H1 (cell line): ENCODE data around the gene TSGA10. TPM values are rescaled to one million over a fixed set of nuclear protein-coding genes. Genes with fewer than 3 reads are reported as not detected.
A peak's percentile ranks its signal among the peaks of the same experiment; 100 is the strongest.

ENCODE experiments used
- BCL11A ChIP-seq, 2 experiments: IDR thresholded peaks; one replicate each; pipeline ENCODE4 v1.6.1; 2011; ENCODE audit warnings: low read depth in 2 of 2, low read length in 2 of 2, mild to moderate bottlenecking in 2 of 2
- CBX5 ChIP-seq: fragments of 300-800, 300-1000 bp; sonication (generic); IDR thresholded peaks from 2 replicates; pipeline ENCODE4 v1.7.1; 2016; ENCODE audit warnings: antibody characterized with exemption, low read length, low read depth
- FOSL1 ChIP-seq: IDR thresholded peaks from 2 replicates; pipeline ENCODE4 v1.6.1; 2011; ENCODE audit warnings: mild to moderate bottlenecking, low read depth, low read length, moderate library complexity; ENCODE audit not compliant: insufficient read depth
- GTF2F1 ChIP-seq: IDR thresholded peaks from 2 replicates; pipeline ENCODE4 v1.6.1; 2012; ENCODE audit warnings: low read depth, low read length, improper control_type of control experiment, borderline replicate concordance
- HDAC6 ChIP-seq: IDR thresholded peaks from one replicate; pipeline ENCODE4 v1.7.1; 2012; ENCODE audit warnings: low read depth, mild to moderate bottlenecking, inconsistent platforms, low read length, moderate library complexity
- KDM1A ChIP-seq: fragments of 200-600, 300-600 bp; sonication (generic); IDR thresholded peaks from 2 replicates; pipeline ENCODE4 v1.7.1; 2016; ENCODE audit warnings: mild to moderate bottlenecking, low read length, borderline replicate concordance
- NRF1 ChIP-seq: IDR thresholded peaks from 2 replicates; pipeline ENCODE4 v1.6.1; 2011; ENCODE audit warnings: mild to moderate bottlenecking, low read depth, low read length, improper control_type of control experiment
- PHF8 ChIP-seq: fragments of 200-600 bp; sonication (generic); conservative IDR thresholded peaks from 2 replicates; pipeline ENCODE4 v1.7.1; 2012; ENCODE audit warnings: low read depth, mild to moderate bottlenecking, inconsistent platforms, low read length, moderate library complexity
- RAD21 ChIP-seq, 2 experiments: IDR thresholded peaks in 1 of 2; conservative IDR thresholded peaks in 1 of 2; 2 replicates each; pipeline ENCODE4 v1.6.1; 2011; ENCODE audit warnings: low read depth in 2 of 2, low read length in 2 of 2, improper control_type of control experiment in 1 of 2, inconsistent platforms in 1 of 2, mild to moderate bottlenecking in 1 of 2, moderate library complexity in 1 of 2
- RFX5 ChIP-seq: IDR thresholded peaks from 2 replicates; pipeline ENCODE4 v1.6.1; 2011; ENCODE audit warnings: low read depth, low read length, improper control_type of control experiment, borderline replicate concordance
- RNF2 ChIP-seq: fragments of 200-900, 300-1000 bp; sonication (generic); IDR thresholded peaks from 2 replicates; pipeline ENCODE4 v1.7.1; 2016; ENCODE audit warnings: borderline replicate concordance, low read depth, mild to moderate bottlenecking, antibody characterized with exemption, low read length; ENCODE audit not compliant: poor library complexity, severe bottlenecking; ENCODE audit errors: missing control alignments
- RXRA ChIP-seq: IDR thresholded peaks from 2 replicates; pipeline ENCODE4 v1.6.1; 2011; ENCODE audit warnings: low read depth, mild to moderate bottlenecking, low read length, moderate library complexity; ENCODE audit not compliant: insufficient read depth
- SP2 ChIP-seq: IDR thresholded peaks from 2 replicates; pipeline ENCODE4 v1.6.1; 2012; ENCODE audit warnings: mild to moderate bottlenecking, low read length, inconsistent platforms
- TAF7 ChIP-seq: optimal IDR thresholded peaks from 2 replicates; pipeline ENCODE3; 2011; ENCODE audit warnings: low read depth, mild to moderate bottlenecking, inconsistent platforms, low read length, moderate library complexity, borderline replicate concordance
- TCF12 ChIP-seq: IDR thresholded peaks from 2 replicates; pipeline ENCODE4 v1.6.1; 2011; ENCODE audit warnings: low read depth, mild to moderate bottlenecking, low read length
- TEAD4 ChIP-seq: IDR thresholded peaks from 2 replicates; pipeline ENCODE4 v1.6.1; 2012; ENCODE audit warnings: low read depth, low read length, inconsistent platforms, mixed read lengths
- YY1 ChIP-seq: IDR thresholded peaks from 2 replicates; pipeline ENCODE4 v1.6.1; 2011; ENCODE audit warnings: low read depth, mild to moderate bottlenecking, low read length
- polyA plus RNA-seq, 7 experiments: library from polyadenylated mRNA; depleted of rRNA in 3 of 7; stranded (reverse) in 5 of 7; unstranded in 2 of 7; fragments of >200 nt in 5 of 7; fragments of 200-250 nt in 2 of 7; gene quantifications; 1 replicate in 5 of 7; 2 replicates in 1 of 7; 4 replicates in 1 of 7; pipeline versions ENCODE4 v1.2.1 to v1.2.3, GENCODE V29; 2011 to 2013; ENCODE audit warnings: missing spikeins in 2 of 7, mixed read lengths in 2 of 7
- total RNA-seq: library from RNA; stranded (reverse); fragmentation: NEBNext Ultra II Directional; extraction: Animal tissue kit (Norgen Biotek cat#: 25700); gene quantifications from 2 replicates; pipeline ENCODE4 v1.2.1, GENCODE V29; 2021
- TF ChIP-seq, protein P1 (sequence below): IDR thresholded peaks from 2 replicates; pipeline ENCODE4 v1.6.1; 2012; ENCODE audit warnings: low read length, inconsistent platforms

Gene TSGA10
- total and polyA plus RNA-seq, 2 of the 8 experiments (the other 6 are each of a cell fraction or from before 2014, with no cell fraction given), result 2.2 to 7.4 TPM

DNA sequence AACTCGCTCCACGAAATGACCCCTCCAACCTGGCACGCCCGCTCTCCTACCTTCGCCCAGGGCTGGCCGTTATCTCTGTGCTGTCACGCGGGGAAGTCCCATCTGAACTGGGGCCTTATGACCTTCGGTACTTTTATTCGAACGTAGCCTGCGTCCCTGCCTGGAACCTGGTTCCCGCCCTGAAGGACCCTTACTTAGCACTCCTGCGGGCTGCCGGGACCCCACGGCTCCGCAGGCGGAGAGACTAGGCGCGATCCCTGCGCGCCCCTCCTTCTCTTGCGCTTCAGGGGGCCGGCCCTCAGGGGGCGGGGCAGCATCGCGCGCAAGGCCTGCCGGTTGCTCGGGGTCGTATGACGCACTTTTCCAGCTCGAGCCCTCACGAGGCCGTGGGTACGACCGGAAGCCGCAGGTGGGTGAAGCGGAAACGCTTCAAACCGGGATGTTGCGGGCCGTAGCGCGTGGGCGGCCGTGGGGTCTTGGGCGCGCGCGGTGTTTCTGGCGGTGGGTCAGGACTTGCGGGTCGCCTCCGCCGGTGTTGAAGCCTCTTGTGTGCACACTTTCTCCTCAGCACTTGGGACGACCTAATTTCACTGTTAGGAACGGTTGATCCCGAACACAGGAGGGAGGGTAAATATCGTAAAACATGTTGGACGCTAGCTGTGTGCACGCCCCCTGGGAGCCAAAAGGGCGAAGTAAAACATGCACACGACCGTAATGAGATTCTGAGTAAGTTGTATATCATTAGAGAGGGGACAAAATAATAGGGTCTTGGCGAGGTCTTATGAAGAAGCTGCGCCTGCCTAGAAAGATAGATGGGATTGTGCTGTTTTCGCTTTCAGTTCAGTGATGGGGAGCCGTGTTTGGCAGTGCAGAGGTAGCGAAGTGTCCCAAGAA lies at the start of gene TSGA10, which contains the start of gene LIPT1 (continued):
- no peak for TF ChIP-seq FOSL1
- TF ChIP-seq HDAC6, result no peak
- 0 out of 2 replicates have a peak, but pooled peaks have one; percentile 4 for TF ChIP-seq TEAD4
- TF ChIP-seq TCF12, result no peak
- TF ChIP-seq GTF2F1, result no peak
- TF ChIP-seq RAD21 (IDR thresholded peaks at IDR 0.05 in 1 of 2, conservative IDR thresholded peaks at IDR 0.05 in 1 of 2; ENCODE audit: low read depth in 2 of 2, low read length in 2 of 2), result no peak
- no peak for TF ChIP-seq CBX5
- TF ChIP-seq KDM1A, result no peak
- TF ChIP-seq, protein P1, sequence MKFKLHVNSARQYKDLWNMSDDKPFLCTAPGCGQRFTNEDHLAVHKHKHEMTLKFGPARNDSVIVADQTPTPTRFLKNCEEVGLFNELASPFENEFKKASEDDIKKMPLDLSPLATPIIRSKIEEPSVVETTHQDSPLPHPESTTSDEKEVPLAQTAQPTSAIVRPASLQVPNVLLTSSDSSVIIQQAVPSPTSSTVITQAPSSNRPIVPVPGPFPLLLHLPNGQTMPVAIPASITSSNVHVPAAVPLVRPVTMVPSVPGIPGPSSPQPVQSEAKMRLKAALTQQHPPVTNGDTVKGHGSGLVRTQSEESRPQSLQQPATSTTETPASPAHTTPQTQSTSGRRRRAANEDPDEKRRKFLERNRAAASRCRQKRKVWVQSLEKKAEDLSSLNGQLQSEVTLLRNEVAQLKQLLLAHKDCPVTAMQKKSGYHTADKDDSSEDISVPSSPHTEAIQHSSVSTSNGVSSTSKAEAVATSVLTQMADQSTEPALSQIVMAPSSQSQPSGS, result no peak; the same call in 1 of the 2 replicates
- TF ChIP-seq YY1, result no peak
- peak; percentile 91 for TF ChIP-seq PHF8
- TF ChIP-seq RXRA, result no peak
- TF ChIP-seq SP2, result no peak
- TF ChIP-seq RNF2, result no peak
- no peak for TF ChIP-seq NRF1
- TF ChIP-seq TAF7, result peak; percentile 54
- TF ChIP-seq RFX5, result no peak
- no peak for TF ChIP-seq BCL11A (IDR thresholded peaks at IDR 0.05; ENCODE audit: low read depth in 2 of 2, low read length in 2 of 2)
